Measurements from ENCODE around the gene PFKFB2. TPM values are rescaled to one million over a fixed set of nuclear protein-coding genes. Genes with fewer than 3 reads are reported as not detected.

Gene PFKFB2
- total RNA-seq, 1 donor from 2014 or later = 49.9 TPM

DNA sequence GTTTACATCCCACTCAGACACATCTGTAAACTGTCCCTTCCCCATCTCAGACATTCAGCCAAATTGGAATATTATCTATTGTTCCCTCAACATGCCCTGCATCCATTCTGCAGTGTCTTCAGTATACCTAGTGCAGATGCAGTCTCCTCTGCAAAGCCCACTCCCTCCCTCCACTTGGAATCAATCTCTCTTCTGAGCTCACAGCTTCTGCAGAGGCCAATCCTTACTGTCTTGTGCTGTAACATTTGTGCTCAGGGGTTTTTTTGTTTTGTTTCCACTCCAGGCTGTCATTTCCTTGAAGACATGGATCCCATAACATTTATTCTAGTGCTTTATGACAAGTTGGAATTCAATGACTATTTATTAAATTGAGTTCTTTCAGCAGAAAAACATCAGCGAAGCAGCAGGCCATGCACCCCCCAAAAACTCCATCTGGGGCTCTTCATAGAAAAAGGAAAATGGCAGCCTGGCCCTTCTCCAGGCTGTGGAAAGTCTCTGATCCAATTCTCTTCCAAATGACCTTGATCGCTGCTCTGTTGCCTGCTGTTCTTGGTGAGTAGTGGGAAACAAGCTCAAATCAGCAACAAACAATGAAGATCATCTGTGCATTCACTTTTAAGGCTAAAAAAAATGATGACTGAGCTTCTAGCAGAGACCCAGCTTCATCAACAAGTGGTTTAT, 59.7 kb downstream of the PFKFB2 start:
- no peaks in the 10 kb centered on the region for H3K9me3 ChIP-seq
- intact Hi-C loops (cut with DNase I) = no loop called here
- TF ChIP-seq, protein P1, sequence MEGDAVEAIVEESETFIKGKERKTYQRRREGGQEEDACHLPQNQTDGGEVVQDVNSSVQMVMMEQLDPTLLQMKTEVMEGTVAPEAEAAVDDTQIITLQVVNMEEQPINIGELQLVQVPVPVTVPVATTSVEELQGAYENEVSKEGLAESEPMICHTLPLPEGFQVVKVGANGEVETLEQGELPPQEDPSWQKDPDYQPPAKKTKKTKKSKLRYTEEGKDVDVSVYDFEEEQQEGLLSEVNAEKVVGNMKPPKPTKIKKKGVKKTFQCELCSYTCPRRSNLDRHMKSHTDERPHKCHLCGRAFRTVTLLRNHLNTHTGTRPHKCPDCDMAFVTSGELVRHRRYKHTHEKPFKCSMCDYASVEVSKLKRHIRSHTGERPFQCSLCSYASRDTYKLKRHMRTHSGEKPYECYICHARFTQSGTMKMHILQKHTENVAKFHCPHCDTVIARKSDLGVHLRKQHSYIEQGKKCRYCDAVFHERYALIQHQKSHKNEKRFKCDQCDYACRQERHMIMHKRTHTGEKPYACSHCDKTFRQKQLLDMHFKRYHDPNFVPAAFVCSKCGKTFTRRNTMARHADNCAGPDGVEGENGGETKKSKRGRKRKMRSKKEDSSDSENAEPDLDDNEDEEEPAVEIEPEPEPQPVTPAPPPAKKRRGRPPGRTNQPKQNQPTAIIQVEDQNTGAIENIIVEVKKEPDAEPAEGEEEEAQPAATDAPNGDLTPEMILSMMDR (IDR thresholded peaks at IDR 0.05) = no peak
- no peaks in the 10 kb centered on the region for H3K27me3 ChIP-seq
- no peak overlapping the region for H3K27ac ChIP-seq
- no peaks in the 10 kb centered on the region for H3K36me3 ChIP-seq
- H3K4me3 ChIP-seq = no peak overlapping the region
- no peak for ATAC-seq
- no peaks in the 10 kb centered on the region for H3K4me1 ChIP-seq
- no peak for DNase-seq

DNA sequence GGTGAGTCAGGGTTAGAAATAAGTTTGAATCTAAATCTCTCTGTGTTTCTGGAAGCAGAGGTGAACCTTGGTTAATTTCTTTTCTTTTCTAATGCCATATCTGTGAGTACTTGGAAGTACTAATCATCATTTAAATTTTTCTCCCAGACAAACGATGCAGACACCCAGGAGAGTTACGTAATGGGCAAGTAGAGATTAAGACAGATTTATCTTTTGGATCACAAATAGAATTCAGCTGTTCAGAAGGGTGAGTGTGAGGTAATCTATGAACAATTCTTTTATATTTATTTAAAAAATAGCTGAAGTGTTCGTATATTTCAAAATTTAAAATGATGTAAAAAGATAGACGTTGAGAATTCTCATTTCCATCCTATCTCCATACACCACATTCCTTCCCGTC, 62.2 kb downstream of the PFKFB2 start:
- TF ChIP-seq, protein P1 (IDR thresholded peaks at IDR 0.05) = no peak
- intact Hi-C loops (cut with DNase I) = no loop called here
- no peak for ATAC-seq

DNA sequence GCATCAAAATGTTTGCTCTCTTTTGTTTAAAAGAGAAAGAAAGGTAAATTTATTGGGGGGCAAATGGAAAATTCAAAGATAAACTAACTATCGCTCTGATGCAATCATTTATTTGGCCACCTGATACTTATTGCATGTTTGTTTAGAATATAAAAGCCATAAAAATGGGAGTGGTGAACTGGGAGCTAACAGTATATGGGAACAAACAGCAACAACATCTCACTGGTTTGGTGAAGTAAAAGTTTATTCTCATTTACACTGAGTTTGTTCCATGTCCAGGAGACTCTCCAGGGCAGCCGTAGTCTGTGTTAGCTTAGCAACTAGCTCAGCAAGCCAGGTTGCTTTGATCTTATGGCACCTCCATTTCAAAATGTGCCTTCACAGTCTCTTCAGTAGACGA, 71.3 kb downstream of the PFKFB2 start:
- peaks cover 9% of the 10 kb centered on the region for H3K9me3 ChIP-seq
- H3K4me3 ChIP-seq = no peak overlapping the region
- H3K36me3 ChIP-seq = peaks cover 4% of the 10 kb centered on the region
- ATAC-seq (no peak), DNase-seq (no peak)
- TF ChIP-seq, protein P1 (IDR thresholded peaks at IDR 0.05) = no peak
- intact Hi-C loops (cut with DNase I) = no loop called here
- H3K27ac ChIP-seq = no peak overlapping the region
- no peaks in the 10 kb centered on the region for H3K27me3 ChIP-seq
- H3K4me1 ChIP-seq = no peaks in the 10 kb centered on the region

More for the DNA sequence above, 62.2 kb downstream of the PFKFB2 start:
- DNase-seq = no peak
- no peak overlapping the region for H3K27ac ChIP-seq
- no peaks in the 10 kb centered on the region for H3K4me1 ChIP-seq
- H3K36me3 ChIP-seq = no peaks in the 10 kb centered on the region
- no peaks in the 10 kb centered on the region for H3K27me3 ChIP-seq
- H3K9me3 ChIP-seq = no peaks in the 10 kb centered on the region
- H3K4me3 ChIP-seq = no peak overlapping the region

DNA sequence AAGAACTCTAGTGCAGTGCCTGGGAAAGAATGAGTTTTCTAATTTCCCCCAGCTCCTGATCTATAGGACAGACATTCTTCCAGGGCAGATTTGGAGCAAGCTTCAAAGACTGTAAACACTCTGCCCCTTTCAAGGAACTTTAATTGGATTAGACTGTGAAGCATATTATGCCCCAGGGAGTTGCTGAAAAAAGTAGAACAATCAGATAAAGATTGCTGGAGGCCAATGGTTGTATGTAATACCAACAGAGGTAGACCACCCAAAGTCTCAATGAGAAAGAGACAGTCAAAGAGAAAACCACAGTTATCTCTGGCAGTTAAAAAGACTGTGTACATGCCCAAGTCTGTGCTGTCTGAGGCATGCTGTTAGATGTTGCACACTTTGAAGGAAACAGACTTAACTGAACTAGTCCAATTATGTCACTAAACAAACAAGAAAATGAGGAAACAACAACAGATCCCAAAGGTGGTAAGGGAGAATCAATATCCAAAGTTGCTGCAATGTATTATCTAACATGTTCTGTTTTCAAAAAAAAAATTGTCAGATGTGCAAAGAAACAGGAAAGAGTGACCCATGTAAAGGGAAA, 75.4 kb downstream of the PFKFB2 start:
- ATAC-seq (no peak), DNase-seq (no peak)
- TF ChIP-seq, protein P1 (IDR thresholded peaks at IDR 0.05) = no peak
- H3K4me3 ChIP-seq = no peak overlapping the region
- peaks cover 4% of the 10 kb centered on the region for H3K36me3 ChIP-seq
- intact Hi-C loops (cut with DNase I) = no loop called here
- no peaks in the 10 kb centered on the region for H3K4me1 ChIP-seq
- no peak overlapping the region for H3K27ac ChIP-seq
- H3K9me3 ChIP-seq = peaks cover 15% of the 10 kb centered on the region
- H3K27me3 ChIP-seq = no peaks in the 10 kb centered on the region

- Histone ChIP-seq H3K4me1 (no peaks in the 10 kb centered on the region), H3K4me3 (no peak overlapping the region), H3K27ac (no peak overlapping the region), H3K27me3 (no peaks in the 10 kb centered on the region), H3K9me3 (peaks cover 15% of the 10 kb centered on the region), H3K36me3 (peaks cover 3% of the 10 kb centered on the region)
- ATAC-seq (no peak), DNase-seq (no peak)
- intact Hi-C loops (cut with DNase I) = no loop called here
- TF ChIP-seq, protein P1 (IDR thresholded peaks at IDR 0.05) = no peak
Measured at GRCh38 chr1:207129053-207129452, 76.0 kb downstream of the PFKFB2 start.

Other genes starting within 250 kb of the PFKFB2 start
- not detected for gene IL20, start 187.7 kb upstream of the PFKFB2 start, total RNA-seq
- gene IL24, start 155.8 kb upstream of the PFKFB2 start, total RNA-seq = not detected
- gene FCMR, start 131.3 kb upstream of the PFKFB2 start, total RNA-seq = 12.6 TPM
- 700 TPM for gene PIGR, start 106.8 kb upstream of the PFKFB2 start, total RNA-seq
- not detected for gene FCAMR, start 82.8 kb upstream of the PFKFB2 start, total RNA-seq
- 128 TPM for gene C1orf116, start 20.5 kb upstream of the PFKFB2 start, total RNA-seq
- 7.0 TPM for gene YOD1, start 2.1 kb upstream of the PFKFB2 start, total RNA-seq
- 6.6 TPM for gene C4BPB, start 35.6 kb downstream of the PFKFB2 start, total RNA-seq
- gene C4BPA, start 51.0 kb downstream of the PFKFB2 start, total RNA-seq = 175 TPM

Measured in upper lobe of right lung (tissue), 1 donor.